Natural killer cell (primary cell): ENCODE results near the gene LRCH1. TPM values are rescaled to one million over a fixed set of nuclear protein-coding genes. Genes with fewer than 3 reads are reported as not detected.

Source experiments
- ATAC-seq, 3 donors: fragments of 150-1000 bp in 2 of 3; fragments of 200-7000 bp in 1 of 3; cut with Tn5 transposase; 1 replicate in 1 of 3; 2 replicates in 2 of 3; pipeline ENCODE4 v1.10.0; 2021; ENCODE audit warnings: mild to moderate bottlenecking in 2 of 3, moderate library complexity in 2 of 3
- DNase-seq, 2 donors: peaks; one replicate each; pipeline versions ENCODE4 v3.0.0 to v3.0.0-alpha.2; 2013 to 2021; ENCODE audit warnings: mixed read lengths in 1 of 2
- H3K27ac ChIP-seq: one replicate; pipeline ENCODE4 v1.5.1; 2013; ENCODE audit warnings: mild to moderate bottlenecking, low read length
- H3K27me3 ChIP-seq: one replicate; pipeline ENCODE4 v1.6.1; 2013; ENCODE audit warnings: low read length; ENCODE audit not compliant: control insufficient read depth, insufficient read depth
- H3K36me3 ChIP-seq: one replicate; pipeline ENCODE4 v1.6.1; 2013; ENCODE audit warnings: low read length; ENCODE audit not compliant: control insufficient read depth, insufficient read depth
- H3K4me1 ChIP-seq: one replicate; pipeline ENCODE4 v1.6.1; 2013; ENCODE audit warnings: low read length; ENCODE audit not compliant: control insufficient read depth, insufficient read depth
- H3K4me3 ChIP-seq: one replicate; pipeline ENCODE4 v1.5.1; 2013; ENCODE audit warnings: low read length
- H3K9me3 ChIP-seq: one replicate; pipeline ENCODE4 v1.6.1; 2013; ENCODE audit warnings: low read length; ENCODE audit not compliant: control insufficient read depth, insufficient read depth
- H3K27ac Mint-ChIP-seq, 2 donors: one replicate each; pipeline ENCODE4 v1.8.0; 2022; ENCODE audit warnings: mild to moderate bottlenecking in 2 of 2, mixed read lengths in 2 of 2, moderate library complexity in 1 of 2
- H3K27me3 Mint-ChIP-seq, 2 donors: one replicate each; pipeline ENCODE4 v1.8.0; 2022; ENCODE audit warnings: low read depth in 2 of 2, mixed read lengths in 2 of 2
- H3K36me3 Mint-ChIP-seq: one replicate; pipeline ENCODE4 v1.8.0; 2022; ENCODE audit warnings: mixed read lengths
- H3K4me1 Mint-ChIP-seq, 2 donors: one replicate each; pipeline ENCODE4 v1.8.0; 2022; ENCODE audit warnings: mixed read lengths in 2 of 2
- H3K4me3 Mint-ChIP-seq: one replicate; pipeline ENCODE4 v1.8.0; 2022; ENCODE audit warnings: mild to moderate bottlenecking, moderate library complexity, mixed read lengths
- H3K9me3 Mint-ChIP-seq, 2 donors: one replicate each; pipeline ENCODE4 v1.8.0; 2022; ENCODE audit warnings: mixed read lengths in 2 of 2
- CTCF ChIP-seq: fragments of 200-600 bp; IDR thresholded peaks from one replicate; pipeline ENCODE4 v1.8.0; 2022; ENCODE audit warnings: antibody characterized with exemption
- WGBS: methylation state at CpG from one replicate; pipeline ENCODE4 v1.1.7; 2013; ENCODE audit warnings: missing lambda C conversion rate; ENCODE audit not compliant: insufficient coverage; 5-methylcytosine and 5-hydroxymethylcytosine counted together
- intact Hi-C: fragments of 100-400 bp; cut with micrococcal nuclease; formaldehyde crosslinking; loops from one replicate; pipeline ENCODE4 v1.14.2; 2022
- total RNA-seq, 4 donors: library from RNA; stranded (reverse); fragments of 120-200 nt in 1 of 4; gene quantifications; one replicate each; pipeline versions ENCODE4 v1.2.3 to v1.2.4, GENCODE V29; 2013 to 2022

The LRCH1 gene
- total RNA-seq, 3 donors from 2014 or later (not counting 1 experiment from before 2014, with no cell fraction given) = 23.7 to 32.2 (median 29.6) TPM

DNA sequence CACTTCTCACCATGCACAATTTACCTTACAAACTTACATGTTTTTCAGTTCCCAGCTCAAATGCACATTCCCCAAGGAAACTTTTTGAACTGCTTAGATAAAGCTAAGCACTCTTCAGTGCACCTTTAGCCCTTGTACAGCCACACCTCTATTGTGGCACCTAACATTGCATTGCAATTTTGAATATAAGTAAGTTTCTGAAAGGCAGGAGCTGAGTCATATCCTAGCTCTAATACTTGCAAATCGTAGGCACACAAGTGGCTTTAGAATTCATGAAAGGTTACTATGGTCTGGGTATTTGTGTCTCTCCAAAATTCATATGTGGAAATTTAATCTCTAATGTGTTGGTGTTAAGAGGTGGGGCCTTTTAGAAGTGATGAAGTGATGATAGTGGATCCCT, 248.9 kb downstream of the LRCH1 start:
- Histone ChIP-seq H3K4me3 (no peak overlapping the region), H3K27ac (no peak overlapping the region), H3K9me3 (no peaks in the 10 kb centered on the region), H3K36me3 (no peaks in the 10 kb centered on the region), H3K4me1 (peaks cover 6% of the 10 kb centered on the region), H3K27me3 (no peaks in the 10 kb centered on the region)
- no peaks in the 10 kb centered on the region for H3K9me3 Mint-ChIP-seq
- no peak overlapping the region for H3K4me3 Mint-ChIP-seq
- WGBS = 56% methylated on average over 1 of the region's 1 CpG
- H3K4me1 Mint-ChIP-seq = peaks cover 7 to 10% of the 10 kb centered on the region in 2 donors
- DNase-seq (no peak), ATAC-seq (no peak)
- H3K27ac Mint-ChIP-seq = no peak overlapping the region
- intact Hi-C loops = no loop called here
- no peaks in the 10 kb centered on the region for H3K36me3 Mint-ChIP-seq
- TF ChIP-seq CTCF = no peak
- H3K27me3 Mint-ChIP-seq = peaks cover 0 to 10% of the 10 kb centered on the region in 2 donors

Other genes with a start within 250 kb of the LRCH1 start
- gene RUBCNL, start 165.9 kb upstream of the LRCH1 start, total RNA-seq = 1 to 10 TPM; 1.6 to 2.3 (median 2.1) TPM
- 10 to 100 TPM; 12.9 to 18.5 (median 14.3) TPM for gene ESD, start 244.0 kb downstream of the LRCH1 start, total RNA-seq